Measurements from ENCODE around the gene MBTPS1.

The MBTPS1 gene

DNA sequence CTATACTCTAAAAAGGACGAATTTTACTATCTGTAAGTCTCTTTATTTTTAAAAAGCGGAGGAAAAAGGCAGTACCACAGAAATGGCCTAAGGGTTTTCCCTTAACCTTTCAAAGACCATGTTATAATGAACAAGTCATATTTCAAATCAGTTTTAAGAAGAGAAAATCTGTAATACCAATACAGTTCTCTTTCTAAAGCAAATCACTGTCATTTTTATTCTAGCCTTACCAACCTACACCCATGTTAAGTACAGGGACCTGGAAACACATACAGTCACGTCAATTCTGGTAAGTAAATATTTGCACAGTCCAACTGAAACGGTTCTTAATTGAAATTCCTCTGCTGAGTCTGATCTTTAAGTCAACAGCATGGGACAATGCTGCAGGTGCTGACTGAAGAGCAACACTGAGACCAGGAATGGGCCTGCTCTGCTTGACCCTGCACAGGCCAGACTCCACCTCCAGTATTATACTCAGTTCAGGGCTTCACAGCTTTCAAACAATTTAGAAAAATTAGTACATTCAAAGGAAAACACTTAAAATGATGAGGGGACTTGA, 20.2 kb downstream of the MBTPS1 start:
- no peak for DNase-seq

- DNase-seq: no peak
These were observed 21.3 kb downstream of the MBTPS1 start for GRCh38 chr16:84095466-84095865.

DNA sequence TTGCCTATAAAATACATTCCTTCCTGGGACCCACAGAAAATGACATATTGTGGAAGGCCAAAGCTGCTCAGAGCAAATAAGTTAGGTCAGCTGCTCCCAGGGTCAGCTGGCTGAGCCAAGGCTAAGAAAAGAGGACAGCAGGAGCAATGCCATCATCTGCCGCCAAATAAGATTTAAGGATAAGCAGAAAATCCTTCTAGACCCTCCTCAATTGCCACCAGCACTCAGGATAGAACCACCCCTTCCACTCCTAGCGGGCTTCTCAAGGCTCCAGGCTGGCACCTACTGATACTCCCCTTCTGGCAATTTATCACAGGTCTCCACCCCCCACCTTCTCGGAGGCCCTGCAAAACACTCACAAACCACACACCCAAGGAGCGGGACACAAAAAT, 22.9 kb downstream of the MBTPS1 start:
- DNase-seq: no peak

- DNase-seq: no peak
These were observed 23.4 kb downstream of the MBTPS1 start for GRCh38 chr16:84093120-84093878.

DNA sequence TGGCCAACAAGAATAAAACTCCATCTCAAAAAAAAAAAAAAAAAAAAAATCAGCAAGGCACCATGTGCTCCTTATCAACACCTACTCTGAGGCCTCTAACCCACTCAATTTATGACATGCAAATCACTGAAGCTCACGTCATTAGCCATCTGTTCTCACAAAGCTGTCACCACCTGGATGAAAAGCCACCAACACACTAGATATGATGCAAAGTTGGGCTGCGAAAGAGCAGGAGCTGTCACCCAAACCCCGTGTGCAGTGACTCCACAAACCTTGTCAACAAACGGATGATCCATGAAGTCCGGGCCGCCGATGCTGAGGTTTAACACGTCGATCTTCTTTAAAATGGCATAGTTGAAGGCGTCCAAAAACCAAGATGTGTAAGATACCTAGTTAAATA, 25.3 kb downstream of the MBTPS1 start:
- no peak for DNase-seq

GRCh38 chr16:84090211-84090610, 26.5 kb downstream of the MBTPS1 start:
- DNase-seq: no peak

DNA sequence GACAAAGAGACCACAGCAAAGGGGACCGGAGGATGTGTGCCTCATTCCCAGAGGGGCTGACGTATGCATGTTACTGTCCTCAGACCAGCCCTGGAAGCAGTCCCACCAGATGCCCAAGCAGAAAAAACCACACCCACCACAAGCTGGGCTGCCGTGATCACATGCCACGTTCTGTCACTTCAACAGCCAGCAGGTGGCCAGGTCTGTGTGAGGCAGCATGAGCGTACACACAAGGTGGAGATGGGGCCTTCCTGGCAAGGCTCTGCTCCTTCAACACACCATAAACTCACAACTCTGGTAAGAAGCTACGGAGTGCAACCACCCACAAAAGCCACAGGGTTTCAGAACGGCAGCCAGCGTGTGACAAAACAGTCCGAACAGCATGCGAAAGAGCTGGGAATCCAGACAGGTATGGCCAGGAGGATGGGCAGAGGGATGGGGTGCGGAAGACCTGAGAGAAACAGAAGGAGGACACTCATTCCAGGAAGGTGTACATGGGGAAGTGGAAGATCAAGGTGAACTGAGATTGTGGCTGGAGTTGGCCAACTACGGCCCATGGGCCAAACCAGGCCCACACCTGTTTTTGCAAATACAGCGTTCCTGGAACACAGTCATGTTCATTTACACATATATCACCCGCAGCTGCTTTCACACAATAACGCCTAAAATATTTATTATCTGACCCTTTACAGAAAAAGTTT, 27.9 kb downstream of the MBTPS1 start:
- DNase-seq: no peak

DNA sequence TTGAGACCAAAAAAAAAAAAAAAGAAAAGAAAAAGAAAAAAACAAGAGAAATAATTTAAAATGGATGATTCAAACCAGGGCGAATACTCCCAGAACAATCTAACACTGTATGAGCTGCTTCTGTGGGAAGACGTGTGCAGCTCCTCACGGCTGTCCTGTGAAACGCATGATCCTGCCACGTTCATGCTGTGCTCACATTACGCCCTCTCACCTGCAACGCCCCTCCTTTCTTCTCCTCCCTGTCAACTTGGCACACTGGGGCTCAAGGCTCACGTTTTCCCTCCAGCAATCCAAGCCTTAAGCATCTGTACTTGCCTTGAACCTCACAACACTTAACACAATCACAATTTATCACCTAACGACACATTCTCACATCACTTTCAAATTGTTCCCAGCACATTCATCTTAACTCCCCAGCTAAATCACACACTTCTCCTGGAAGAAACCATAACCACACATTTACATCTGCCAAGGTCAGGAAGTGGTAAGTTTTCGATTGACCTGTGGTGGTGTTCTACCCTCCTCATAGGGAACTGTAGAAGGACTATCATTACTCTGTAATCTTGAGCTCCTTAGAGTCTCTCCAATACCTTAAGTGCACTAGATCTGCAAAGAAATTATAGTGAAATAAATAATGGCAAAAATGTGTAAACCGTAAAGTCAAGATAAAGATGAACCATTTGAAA, 29.1 kb downstream of the MBTPS1 start:
- no peak for DNase-seq

GRCh38 chr16:84087001-84087400, 29.7 kb downstream of the MBTPS1 start:
- DNase-seq: no peak

DNA sequence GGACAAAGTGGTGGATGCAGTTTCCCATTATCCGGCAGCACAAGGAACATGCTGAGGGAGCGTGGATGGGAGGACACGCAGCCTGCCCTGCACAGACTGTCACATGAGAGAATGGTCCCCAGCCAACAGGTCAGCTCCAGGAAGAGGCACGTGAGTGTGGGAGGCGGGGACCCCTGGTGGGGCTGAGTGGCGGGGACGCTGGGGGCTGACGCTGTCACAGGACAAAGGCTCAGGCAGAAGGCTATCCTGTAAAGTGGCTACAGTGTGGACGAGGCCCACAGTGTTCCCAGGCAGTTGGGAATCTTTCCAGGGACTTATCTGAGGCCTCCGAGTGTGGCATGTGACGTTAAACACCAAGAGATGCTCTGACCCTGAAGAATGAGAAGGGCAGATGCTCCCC, 30.4 kb downstream of the MBTPS1 start:
- no peak for DNase-seq

DNA sequence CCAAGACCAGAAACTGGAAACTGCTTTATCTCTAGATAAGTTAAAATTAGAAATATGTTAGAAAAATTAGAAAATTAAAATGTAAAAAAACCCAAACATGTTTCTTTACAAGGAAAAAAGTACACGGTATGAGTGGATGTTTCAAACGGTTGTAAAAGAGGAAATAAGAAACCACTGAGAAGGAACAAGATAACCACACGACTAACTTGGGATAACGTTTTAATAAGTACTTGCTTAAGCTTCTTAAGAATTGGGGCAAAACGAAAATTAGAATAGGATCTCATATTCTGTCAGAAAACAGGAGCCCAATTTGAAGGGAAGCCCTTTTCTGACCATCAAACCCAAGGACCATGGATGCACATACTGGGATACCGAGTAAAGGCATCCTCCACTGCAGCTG, 31.0 kb downstream of the MBTPS1 start:
- DNase-seq: no peak

DNA sequence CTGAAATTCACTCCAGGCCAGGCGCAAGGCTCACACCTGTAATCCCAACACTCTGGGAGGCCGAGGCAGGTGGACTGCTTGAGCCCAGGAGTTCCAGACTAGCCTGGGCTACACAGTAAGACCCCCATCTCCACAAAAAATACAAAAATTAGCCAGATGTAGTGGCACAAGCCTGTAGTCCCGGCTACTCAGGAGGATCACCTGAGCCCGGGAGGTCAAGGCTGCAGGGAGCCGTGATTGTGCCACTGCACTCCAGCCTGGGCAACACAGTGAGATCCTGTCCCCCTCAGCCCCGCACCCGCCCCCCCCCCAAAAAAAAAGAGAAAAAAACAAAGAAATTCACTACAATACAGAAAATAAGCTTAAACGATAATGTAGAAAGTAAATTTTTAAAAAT, 31.5 kb downstream of the MBTPS1 start:
- DNase-seq: no peak

- peak in 1 of 2 donors; percentile 17 for DNase-seq
These were observed 32.0 kb downstream of the MBTPS1 start for GRCh38 chr16:84084570-84085270.

DNA sequence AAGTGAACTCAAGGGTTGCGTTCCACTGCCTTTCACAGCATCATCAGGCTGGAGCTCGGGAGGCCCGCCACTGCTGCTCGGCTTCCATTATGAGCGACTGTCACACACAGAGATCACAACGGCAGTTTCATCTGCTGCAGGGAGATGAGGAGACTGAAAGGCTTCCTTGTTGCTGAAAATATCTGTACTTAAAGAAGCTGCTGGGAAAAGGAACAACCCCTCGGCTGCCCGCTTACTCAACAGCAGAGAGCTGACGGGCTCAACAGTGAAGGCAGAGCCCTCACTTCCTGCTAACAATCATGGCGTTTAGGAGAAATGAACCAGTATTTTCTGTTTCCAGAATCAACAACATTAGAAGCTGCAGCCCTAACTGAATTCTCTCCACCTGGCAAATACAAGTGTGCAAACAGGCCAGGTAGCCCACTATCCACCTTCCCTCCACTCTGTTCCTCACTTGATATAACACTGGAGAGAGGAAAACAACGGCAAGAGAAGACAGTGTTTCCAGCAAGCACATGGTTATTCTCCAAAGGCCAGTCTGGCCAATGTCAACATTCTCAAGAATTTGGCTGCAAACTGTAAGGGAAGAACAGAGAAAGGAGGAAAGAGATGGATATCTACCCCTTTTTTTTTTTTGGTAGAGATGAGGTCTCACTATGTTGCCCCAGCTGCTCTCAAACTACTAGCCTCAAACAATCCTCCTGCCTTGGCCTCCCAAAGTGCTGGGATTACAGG, 33.7 kb downstream of the MBTPS1 start:
- peak in 1 of 2 donors; percentile 37 for DNase-seq

GRCh38 chr16:84082110-84082509, 34.6 kb downstream of the MBTPS1 start:
- DNase-seq: no peak

GRCh38 chr16:84081446-84081989, 35.2 kb downstream of the MBTPS1 start:
- no peak for DNase-seq

DNA sequence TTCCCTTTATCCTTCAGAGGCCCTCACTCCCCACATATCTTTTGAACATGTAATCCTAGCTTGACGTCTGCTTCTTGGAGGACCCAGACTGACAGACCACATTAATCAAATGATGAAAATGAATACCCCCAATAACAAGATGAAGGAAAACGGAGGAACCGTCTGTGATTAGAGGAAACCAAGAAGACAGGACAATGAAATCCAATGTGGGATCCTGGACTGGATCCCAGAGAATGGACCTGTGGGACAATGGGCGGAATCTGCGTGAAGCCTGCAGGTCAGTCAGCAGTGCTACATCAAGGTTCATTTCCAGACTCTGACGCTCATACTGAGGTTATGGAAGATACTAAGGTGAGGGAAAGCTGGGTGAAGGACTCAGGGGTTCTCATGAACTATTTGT, 35.9 kb downstream of the MBTPS1 start:
- no peak for DNase-seq

GRCh38 chr16:84080378-84080777, 36.4 kb downstream of the MBTPS1 start:
- DNase-seq: no peak

DNA sequence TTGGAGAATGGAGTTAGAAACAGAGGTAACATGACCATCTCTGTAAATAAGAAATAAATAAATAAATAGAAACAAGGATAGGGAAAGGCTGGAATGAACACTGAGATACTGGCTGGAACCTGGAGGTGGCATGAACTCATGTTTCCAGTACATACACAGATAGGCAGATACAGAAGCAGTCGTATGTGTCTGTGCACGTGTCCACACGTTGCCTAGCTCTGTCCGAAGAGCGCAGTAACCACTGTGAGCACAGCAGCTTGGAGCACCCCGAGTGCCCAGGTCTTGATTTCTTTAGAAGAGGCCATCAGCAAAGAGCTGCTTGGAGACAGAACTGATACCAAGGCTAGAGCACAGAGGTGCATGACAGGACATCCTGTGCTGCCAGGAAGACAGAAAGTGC, 37.1 kb downstream of the MBTPS1 start:
- no peak for DNase-seq

DNA sequence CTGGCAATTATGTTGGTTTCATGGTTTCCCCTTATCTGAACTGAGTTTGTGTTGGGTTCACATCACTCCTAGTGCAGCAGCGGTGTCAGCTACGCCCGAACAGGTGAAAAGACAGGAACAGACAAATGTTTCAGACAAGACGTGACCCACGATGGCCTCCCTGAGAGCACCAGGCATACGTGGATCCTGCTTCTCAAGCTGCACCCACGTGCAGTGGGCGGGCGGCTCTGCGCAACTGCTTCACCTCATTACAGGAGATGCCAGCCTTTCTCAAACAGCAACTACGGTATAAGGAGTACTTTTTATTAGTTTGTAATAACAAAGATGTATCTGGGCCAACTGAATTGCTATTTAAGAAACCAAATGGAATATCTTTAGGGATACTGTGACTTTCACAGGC, 41.4 kb downstream of the MBTPS1 start:
- no peak for DNase-seq

GRCh38 chr16:84074721-84075120, 42.0 kb downstream of the MBTPS1 start:
- no peak for DNase-seq

GRCh38 chr16:84072014-84072413, 44.7 kb downstream of the MBTPS1 start:
- no peak for DNase-seq

Data from hippocampal formation (tissue), 2 donors.